HG02571 (cell line): ENCODE measurements around the gene PTHLH.

ENCODE experiments used
- ATAC-seq: cut with Tn5 transposase; IDR thresholded peaks from one replicate; pipeline ENCODE4 v1.9.1; 2021; ENCODE audit warnings: mild to moderate bottlenecking, moderate library complexity; ENCODE audit not compliant: unreplicated experiment

PTHLH gene

GRCh38 chr12:27972721-27973120, at the start of gene PTHLH:
TSS of gene PTHLH (minus strand) at chr12:27972733. CDS start at chr12:27969494, 3,239 bp downstream.
- ATAC-seq, result no peak

GRCh38 chr12:28021704-28022103, 49.2 kb upstream of the PTHLH start:
- no peak for ATAC-seq

GRCh38 chr12:28017873-28018255, 45.3 kb upstream of the PTHLH start:
- no peak for ATAC-seq

- no peak for ATAC-seq
Measured at GRCh38 chr12:28017126-28017872, 44.8 kb upstream of the PTHLH start.

DNA sequence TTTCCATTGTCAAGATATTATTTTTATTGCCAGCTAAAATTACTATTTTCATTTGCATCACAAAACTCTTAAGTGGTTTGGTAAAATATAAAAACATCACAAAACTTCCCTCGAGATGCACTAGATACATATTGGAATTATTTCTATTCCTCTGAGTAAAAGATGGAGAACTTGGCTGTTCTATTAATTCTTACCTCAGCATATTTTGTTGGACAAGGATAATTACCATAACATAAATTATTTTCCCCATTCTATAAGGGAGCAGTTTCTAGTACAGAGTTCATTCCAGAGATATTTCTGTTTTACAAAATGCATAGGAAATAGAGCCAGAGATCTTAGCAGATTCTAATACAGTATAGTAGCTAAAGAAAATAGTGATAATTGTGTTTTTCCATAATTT, 42.6 kb upstream of the PTHLH start:
- no peak for ATAC-seq

DNA sequence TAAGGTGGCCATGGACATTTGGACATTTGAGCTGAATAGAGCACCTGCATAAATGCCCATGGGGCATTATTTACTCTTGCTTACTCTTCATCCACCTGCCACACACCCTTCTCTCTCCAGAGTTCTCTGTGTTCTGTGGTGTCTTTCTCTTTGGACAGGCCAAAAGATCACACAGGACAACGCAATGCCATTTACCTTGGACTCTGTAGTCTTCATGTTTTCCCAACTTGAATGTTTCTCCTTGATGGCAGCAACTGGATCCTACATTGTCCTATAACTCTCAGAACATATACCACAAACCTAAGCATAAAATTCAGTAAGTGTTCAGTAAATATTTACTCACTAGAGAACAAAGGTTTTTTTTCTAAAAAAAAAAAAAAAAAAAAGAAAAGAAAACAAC, 41.7 kb upstream of the PTHLH start:
- ATAC-seq, result no peak

- no peak for ATAC-seq
Measured at GRCh38 chr12:28012333-28012918, 39.9 kb upstream of the PTHLH start.

GRCh38 chr12:28010036-28010435, 37.5 kb upstream of the PTHLH start:
- ATAC-seq, result no peak

- no peak for ATAC-seq
Measured at GRCh38 chr12:27999970-28000369, 27.4 kb upstream of the PTHLH start.

DNA sequence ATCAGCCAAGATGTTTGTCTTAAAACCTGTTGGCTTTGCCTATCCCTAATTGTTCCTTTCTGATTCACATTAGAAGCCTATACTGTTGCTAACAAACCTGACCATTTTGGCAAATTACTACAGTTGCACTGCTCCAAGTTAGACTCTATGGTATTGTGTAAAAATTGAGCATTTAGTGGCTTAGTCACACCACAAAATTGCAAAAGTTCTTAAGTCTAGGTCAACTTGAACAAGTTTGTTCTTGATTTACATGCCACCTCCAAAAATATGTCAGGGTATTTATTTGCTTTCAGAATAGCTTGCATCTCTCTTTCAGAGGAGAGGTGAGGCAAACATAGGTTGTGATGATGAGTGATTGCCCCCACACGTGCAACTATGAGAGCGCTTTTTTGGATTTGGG, 27.0 kb upstream of the PTHLH start:
- no peak for ATAC-seq

DNA sequence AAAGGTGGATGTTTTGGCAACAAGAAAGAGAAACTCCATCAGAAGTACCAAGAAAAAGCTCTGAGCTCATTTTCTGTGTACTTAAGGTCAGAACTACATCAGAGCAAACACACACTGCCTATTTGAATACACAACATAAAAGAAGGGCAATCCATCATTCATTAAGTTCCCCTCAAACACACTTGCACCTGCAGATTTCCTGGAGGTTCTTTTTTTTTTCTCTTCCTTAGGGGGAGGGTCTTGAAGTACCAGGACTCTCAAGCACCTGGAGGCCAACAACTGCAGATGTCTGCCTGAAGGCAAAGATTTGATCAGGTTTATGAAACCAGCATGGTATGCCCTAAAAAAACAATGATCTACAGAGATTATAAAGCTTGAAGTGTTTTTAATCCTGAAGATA, 26.1 kb upstream of the PTHLH start:
- ATAC-seq, result no peak

- no peak for ATAC-seq
Measured at GRCh38 chr12:27998170-27998569, 25.6 kb upstream of the PTHLH start.

DNA sequence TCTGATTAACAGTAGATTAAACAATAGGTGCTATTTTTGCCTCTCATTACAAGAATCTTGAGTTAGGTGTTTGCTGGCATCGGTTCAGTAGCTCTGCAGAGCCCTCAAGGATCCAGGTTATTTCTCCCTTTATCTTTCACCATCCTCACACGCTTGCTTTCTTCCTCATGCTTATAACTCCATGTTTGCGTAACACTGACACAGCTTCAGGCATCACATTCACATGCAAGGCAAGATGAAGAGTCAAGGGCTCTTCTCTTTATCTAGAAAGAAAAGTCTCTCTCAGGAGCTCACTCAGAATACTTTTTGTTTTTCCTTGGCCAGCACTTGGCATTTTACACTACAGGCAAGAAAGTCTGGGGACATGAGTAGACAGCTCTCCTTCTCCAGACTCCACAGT, 24.2 kb upstream of the PTHLH start:
- no peak for ATAC-seq

- no peak for ATAC-seq
Measured at GRCh38 chr12:27995406-27995805, 22.9 kb upstream of the PTHLH start.

GRCh38 chr12:27988594-27989233, 16.2 kb upstream of the PTHLH start:
- ATAC-seq, result no peak

GRCh38 chr12:27987331-27987730, 14.8 kb upstream of the PTHLH start:
- no peak for ATAC-seq

GRCh38 chr12:27984275-27984674, 11.7 kb upstream of the PTHLH start:
- ATAC-seq, result no peak

DNA sequence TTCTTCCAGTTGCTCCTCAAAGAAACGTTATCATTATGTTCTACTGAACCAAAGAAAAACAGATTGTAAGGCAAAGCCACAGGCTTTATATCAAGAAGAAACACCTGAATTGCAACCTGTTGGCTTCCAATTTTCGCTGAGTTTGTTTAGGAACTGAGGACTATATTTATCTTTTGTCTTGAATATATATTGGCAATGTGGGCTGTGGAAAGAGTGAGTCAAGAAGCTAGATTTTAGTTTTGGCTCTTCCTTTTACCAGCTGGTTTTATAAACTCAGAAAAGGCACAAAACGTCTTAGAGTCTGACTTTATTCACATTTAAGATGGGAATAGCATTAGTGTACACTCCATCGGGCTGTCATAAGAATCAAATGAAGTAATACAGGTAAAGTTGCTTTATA, 10.4 kb upstream of the PTHLH start:
- ATAC-seq, result no peak

DNA sequence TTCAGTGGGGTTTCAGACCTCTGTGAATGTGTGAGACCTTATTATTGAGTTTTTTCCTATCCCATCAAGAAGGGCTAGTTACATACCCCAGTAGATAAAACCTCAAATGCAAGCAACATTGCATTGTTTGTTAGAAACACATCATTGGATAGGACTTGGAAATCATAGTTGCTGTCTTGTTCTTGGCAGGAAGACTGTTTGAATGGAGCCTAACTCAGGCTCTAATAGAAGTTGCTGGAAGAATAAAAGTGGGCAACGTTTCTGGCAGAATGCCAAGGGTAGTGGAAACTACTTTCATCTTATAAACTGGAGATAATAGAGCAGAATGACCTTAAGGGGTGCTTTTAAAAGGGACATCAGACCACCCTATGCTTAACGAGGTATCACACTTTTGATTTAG, 9.9 kb upstream of the PTHLH start:
- no peak for ATAC-seq

GRCh38 chr12:27981874-27982273, 9.3 kb upstream of the PTHLH start:
- no peak for ATAC-seq

DNA sequence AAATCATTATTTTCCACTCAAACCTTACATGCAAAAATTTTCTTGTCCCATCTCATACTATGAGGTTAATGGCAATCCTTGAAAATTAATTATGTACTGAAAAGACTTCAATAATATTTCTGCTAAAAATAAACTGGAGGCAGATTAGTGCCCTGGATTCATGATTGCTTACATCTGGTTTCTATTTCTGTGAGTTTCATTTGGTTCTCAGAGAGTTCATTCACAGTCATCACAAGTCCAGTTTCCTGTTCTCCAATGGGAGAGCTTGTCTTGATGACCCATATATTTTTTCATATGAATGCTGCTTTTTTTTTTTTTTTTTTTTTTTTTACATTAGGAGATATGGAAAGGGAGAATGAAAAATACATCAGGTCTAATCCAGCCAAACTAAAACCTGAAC, 6.6 kb upstream of the PTHLH start:
- ATAC-seq, result no peak
